Stimulated activated CD8-positive, alpha-beta memory T cell treated with anti-CD3 and anti-CD28 coated beads, Interleukin-4, amount 100 ng/mL, for 24 hours (primary cell): ENCODE results near the gene MRPL28.
"Not testable (repeated sequence)": the region's sequence is repeated elsewhere in the genome, so short reads cannot be mapped to it uniquely, and the experiment has no call there.

ENCODE experiments used
- DNase-seq: peaks from one replicate; pipeline ENCODE4 v3.0.0-alpha.2; 2020; ENCODE audit warnings: low read depth

MRPL28 gene

DNA sequence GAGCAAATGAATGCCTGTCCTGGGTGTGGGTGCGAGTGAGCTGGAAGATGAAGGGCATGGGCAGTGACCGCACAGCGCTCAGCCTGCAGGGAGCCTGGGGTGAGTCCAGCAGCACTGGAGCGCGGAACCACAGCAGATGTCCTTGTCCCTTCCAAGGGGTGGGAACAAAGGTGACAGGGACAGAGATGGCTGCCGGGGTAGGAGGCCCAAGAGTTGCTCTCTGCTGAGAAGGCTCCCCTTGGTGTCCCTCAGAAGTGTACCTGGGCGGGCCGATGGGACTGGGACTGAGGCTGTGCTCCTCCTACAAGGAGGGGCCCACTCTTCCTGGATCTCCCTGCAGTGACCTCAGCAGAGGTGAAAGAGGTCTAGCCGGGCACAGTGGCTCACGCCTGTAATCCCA lies 19.0 kb upstream of the MRPL28 start:
- no peak for DNase-seq

DNA sequence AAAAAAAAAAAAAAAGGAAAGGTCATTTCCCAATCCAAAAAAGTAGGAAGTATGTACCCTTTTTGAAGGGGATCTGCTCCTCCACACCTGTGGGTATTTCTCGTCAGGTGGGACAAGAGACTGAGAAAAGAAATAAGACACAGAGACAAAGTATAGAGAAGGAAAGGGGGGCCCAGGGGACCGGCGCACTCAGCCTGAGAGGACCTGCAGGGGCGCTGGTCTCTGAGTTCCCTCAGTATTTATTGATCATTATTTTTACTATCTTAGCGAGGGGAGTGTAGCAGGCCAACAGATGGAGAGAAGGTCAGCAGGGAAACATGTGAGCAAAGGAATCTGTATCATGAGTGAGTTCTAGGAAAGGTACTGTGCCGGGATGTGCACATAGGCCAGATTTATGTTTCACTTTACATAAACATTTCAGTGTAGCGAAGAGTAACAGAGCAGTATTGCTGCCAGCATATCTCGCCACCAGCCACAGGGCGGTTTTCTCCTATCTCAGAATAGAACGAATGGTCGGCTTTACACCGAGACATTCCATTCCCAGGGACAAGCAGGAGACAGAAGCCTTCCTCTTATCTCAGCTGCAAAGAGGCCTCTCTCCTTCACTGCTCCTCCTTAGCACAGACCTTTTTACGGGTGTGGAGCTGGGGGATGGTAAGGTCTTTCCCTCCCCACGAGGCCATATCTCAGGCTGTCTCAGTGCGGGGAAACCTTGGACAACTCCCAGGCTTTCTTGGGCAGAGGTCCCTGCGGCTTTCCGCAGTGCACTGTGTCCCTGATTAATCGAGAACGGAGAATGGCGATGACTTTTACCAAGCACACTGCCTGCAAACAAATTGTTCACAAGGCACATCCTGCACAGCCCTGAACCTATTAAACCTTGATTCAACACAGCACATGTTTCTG lies 17.7 kb upstream of the MRPL28 start:
- not testable (repeated sequence) for DNase-seq

DNA sequence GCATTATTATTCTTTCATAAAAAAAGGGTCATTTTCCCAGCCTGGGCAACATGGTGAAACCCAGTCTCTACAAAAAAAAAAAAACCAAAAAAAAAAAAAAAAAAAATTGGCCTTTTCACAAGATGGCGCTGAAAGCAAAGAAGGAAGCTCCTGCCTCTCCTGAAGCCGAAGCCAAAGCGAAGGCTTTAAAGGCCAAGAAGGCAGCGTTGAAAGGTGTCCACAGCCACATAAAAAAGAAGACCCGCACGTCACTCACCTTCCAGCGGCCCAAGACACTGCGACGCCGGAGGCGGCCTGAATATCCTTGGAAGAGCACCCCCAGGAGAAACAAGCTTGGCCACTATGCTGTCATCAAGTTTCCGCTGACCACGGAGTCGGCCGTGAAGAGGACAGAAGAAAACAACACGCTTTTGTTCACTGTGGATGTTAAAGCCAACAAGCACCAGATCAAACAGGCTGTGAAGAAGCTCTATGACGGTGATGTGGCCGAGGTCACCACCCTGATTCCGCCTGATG lies 16.4 kb upstream of the MRPL28 start:
- DNase-seq = no peak

DNA sequence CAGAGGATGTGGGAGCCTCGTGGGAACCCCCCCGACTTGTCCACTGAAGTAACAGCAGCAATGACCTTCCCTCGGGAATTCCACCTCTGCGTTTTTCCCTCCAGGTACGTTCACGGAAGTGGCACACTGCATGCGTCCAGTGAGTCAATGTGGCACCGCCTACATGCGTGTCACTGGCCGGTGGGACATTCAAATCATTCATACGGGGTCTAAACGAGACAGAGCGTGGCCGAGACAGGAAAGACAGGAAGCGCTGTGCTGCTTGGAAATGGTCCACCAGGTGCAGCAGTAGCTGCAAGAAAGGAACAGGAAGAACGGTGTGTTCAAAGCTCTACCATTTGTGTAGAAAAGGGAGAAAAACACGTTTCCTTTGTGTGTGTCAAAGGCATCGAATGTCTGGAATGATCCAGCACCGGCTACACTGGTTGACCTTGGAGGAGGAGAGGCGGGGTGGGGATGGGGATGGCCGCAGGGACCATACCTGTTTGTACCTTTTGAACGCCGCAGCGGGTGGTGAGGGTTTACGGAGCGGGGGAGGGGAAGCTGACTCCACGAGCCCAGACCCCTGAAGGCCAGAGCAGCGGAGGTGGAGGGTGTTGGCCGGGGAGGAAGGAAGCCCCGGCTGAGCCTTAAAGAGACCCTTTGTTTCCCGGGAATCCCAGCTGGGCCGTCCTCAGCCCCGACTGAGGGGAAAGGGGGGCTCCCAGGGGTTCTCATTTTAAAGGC lies 13.2 kb upstream of the MRPL28 start:
- DNase-seq = no peak

DNA sequence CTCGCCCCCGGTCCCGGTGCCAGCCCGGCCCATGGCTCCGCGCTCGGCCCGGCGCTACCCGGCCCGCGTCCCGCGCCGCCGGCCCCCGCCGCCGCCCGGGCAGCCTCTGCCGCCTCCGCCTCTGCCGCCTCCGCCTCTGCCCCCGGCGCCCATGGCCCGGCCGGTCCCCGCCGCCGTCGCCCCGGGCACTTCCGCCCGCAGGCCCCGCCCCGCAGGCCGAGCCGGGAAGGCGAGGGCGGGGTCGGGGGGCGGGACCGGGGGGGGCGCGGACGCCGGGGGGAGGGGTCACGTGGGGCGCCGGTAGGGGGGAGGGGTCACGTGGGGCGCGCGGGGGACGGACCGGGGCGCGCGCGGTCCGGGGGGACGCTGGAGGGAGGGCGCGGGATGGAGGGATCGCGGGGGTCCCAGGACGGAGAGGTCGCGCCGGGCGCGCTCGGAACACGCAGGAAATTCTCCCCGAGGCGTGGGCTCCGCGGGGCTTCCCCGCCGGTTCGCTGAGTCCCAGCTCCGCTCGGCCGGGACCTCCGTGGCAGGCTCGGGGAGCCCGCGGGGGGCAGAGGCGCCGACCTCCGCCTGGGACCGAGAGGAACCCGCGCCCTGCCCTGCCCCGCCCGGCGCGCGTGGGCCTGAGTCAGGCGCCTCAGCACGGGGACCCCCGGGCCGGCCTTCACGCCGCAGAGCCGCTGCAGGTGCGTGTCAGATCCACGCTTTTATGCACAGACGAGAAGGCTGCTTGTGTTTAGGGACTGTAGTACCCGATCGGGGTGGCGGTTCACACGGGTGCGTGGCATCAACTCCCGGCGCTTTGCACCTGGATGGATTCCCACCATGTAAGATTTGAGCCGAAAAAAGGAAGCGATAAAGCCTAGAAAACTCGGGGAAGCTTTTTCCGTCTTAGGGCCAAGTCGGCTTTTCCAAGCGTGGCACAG lies 11.7 kb upstream of the MRPL28 start, which contains the start of gene PGAP6:
TSS of gene PGAP6 (minus strand) at position 190 of the 929 bp plus-strand sequence. CDS start at position 33, 157 bp downstream.
- peak; percentile 49 for DNase-seq

DNA sequence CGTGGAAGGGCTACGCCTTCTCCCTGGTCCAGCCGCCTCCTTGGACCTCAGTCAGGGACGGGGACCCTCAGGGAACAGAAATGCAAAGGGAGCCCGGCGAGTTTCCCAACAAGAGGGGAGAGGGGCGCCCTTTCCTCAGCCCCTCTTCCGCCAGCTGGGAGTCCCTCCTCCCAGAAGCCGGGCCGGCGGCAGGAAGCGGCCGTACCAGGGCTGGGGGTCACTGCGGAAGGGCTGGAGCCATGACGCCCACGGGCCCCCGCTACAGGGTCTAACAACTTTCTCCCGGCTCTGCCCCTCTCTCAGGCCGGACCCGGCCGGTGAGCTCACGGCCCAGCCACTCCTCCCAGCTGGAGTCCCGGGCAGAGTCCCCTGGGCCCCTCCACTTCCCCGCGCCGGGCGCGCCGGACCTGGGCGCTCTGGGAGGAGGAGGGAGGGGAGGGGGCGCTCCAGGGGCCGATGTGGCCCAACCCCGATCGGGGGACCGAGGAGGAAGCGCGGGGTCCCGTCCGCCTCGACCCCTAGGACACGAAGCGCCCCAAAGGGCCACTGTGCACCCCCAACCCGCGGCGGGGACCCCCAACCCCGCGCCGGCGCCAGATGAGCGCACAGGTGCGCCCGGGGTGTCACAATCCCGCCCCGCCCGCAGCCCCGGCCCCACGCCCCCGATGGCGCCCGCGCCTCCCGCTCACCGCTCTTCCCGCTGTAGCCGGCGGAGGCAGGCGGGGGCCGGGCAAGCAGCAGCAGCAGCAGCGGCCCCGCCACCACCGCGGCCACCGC lies 10.9 kb upstream of the MRPL28 start:
- DNase-seq = no peak

DNA sequence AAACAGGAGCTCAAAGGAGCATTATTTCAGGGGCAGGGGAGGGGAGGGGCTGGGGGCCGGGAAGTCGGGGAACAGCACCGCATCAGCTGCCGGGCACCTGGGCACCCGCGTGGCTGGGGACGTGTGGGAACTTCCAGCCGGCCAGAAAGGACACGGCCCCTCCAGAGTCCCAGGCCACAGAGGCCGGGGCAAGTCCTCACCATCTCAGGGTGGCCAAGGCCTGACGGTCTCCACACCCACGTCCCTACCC lies 10.3 kb upstream of the MRPL28 start:
- DNase-seq = no peak

DNA sequence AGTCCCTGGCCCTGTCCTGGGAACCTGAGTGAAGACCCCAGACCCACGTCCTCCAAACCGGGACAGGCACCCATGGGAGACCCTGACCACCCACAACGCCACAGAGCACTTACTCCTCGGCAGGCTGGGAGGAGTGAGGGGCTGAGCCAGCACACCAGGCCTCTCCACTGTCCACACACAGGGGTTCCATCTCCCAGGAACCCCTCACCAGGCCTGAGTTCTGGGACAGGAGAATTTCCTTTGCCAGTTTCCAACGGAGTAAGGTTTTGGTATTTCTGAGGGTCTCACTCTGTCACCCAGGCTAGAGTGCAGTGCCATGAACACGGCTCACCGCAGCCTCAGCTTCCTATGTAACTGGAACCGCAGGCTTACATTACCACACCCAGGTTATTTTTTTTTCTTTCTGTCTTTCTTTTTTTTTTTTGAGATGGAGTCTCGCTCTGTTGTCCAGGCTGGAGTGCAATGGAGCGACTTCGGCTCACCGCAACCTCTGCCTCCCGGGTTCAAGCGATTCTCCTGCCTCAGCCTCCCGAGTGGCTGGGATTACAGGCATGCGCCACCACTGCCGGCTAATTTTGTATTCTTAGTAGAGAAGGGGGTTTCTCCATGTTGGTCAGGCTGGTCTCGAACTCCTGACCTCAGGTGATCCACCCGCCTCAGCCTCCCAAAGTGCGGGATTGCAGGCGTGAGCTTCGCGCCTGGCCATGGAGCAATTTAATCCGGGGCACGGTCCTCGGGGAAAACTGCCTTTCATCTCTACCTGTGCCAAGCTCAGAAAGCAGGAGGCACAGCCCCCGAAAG lies 9.8 kb upstream of the MRPL28 start:
- no peak for DNase-seq

DNA sequence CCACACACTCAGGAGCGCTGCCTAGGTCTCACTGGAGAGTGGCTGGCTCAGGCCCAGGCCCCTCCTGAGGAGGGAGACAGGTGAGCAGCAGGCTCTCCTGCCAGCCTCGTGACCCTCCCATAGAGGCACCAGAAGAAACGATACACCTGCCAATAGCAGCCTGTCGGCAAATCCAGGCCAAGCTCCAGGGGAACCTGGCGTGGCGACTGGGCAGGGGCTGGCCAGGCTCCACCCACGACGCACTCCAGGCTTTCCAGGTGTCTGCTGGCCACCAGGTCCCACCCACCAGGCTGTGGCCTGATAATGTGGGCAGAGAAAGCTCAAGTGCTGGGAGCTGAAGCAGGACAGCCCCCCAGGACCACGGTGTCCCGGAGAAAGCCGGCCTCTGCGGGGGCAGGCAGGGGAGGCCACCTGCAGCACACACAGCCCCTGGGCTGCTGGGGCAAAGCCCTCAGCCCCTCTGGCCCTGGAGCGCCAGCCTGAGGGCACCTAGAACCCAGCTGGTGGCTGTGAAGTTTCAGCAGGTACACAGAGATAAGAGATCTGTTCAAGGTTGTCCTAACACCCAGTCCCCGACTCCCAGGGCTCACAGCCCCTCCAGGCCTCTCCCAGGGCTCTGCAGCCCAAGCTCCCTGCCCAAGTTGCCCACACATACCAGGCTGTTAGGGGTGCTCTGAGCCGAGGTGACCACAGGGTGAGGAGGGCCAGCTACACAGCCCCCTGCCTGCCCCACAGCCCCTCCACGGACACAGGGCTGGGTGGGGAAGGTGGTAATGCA lies 9.0 kb upstream of the MRPL28 start:
- DNase-seq = no peak

DNA sequence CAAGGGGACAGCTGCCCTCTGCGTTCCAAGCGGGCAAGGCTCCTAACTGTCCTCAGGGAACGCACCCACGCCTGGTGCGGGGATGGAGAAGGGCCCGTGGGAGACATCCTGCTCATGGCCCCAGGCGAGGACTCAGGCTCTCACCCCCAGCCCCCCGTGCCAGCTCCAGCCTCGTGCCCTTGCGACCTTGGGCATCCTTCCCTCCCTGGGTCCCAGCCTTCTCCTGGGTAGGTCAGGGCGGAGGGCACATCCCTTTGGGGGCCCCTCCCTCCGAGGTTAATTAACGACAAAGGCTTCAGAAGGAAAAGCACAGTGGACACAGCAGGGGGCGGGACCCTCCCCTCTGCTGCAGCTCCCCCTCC lies 8.5 kb upstream of the MRPL28 start:
- no peak for DNase-seq

DNA sequence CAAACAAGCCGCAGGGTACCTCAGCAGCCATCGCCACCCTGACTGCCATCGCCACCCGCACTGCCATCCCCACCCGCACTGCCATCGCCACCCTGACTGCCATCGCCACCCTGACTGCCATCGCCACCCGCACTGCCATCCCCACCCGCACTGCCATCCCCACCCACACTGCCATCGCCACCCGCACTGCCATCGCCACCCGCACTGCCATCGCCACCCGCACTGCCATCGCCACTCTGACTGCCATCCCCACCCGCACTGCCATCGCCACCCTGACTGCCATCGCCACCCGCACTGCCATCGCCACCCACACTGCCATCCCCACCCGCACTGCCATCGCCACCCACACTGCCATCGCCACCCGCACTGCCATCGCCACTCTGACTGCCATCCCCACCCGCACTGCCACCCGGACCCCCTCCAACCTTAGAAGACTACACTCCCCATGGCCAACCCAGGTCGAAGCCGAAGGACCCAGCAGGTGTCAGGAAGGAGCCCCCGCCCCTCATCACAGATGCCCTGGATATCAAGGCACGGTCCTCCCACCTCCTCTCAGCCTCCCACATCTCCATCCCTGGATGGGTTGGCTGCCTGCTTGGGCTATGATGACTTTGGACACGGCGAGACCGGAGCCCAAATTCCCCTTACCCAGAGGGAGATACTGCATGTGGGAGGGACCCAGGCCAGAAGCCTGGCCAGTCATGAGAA lies 7.9 kb upstream of the MRPL28 start:
- not testable (repeated sequence) for DNase-seq

DNA sequence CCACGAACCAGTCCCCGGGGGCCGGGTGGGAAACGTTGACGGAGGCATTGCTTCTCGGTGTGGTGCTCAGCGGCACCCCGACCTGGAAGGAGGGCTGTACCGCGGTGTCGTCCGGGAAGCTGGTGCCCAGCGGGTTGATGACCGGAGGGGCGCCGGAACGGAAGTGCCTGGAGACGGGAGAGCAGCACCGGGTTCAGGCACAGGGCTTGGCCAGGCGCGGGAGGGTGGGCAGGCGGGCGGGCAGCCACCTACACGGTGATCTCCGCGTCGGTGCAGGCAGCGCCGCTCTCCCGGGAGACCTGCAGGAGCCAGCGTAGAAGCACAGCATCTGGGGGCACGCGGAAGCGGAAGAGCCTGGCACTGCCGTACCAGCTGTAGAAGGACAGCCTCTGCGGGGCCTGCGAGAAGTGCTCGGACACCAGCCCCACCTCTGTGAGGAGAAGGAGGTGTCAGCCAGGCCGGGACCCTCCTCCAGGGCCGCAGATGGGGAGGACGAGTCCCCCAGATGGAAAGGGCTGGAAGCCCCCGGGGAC lies 7.1 kb upstream of the MRPL28 start:
- DNase-seq = no peak

DNA sequence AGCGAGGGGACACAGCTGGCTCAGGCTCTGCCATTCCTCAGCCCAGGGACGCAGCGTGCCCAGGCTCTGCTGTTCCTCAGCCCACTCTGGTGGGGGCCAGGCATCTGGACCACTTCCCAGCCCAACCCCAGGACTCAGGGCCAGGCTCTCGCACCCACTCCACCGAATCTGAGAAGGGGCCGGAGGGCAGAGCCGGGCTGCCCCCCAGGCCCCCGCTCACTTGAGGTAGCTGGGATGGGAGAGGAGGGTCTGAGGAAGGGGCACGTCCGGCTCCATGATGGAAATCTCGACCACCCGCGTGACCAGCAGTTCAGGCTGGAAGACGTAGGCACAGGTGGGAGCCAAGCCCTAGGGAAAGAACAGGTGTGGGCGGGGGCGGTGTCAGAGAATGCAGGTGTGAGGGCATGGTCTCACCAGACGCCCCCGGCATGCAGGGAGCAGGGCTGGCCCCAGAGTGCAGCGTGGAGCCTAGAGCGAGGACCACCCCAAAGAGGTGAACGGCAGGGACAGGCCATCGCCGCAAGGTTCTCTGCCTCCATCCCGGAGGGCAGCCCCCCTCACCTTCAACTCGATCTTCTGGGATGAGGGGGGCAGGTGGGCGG lies 6.6 kb upstream of the MRPL28 start:
- DNase-seq = no peak

DNA sequence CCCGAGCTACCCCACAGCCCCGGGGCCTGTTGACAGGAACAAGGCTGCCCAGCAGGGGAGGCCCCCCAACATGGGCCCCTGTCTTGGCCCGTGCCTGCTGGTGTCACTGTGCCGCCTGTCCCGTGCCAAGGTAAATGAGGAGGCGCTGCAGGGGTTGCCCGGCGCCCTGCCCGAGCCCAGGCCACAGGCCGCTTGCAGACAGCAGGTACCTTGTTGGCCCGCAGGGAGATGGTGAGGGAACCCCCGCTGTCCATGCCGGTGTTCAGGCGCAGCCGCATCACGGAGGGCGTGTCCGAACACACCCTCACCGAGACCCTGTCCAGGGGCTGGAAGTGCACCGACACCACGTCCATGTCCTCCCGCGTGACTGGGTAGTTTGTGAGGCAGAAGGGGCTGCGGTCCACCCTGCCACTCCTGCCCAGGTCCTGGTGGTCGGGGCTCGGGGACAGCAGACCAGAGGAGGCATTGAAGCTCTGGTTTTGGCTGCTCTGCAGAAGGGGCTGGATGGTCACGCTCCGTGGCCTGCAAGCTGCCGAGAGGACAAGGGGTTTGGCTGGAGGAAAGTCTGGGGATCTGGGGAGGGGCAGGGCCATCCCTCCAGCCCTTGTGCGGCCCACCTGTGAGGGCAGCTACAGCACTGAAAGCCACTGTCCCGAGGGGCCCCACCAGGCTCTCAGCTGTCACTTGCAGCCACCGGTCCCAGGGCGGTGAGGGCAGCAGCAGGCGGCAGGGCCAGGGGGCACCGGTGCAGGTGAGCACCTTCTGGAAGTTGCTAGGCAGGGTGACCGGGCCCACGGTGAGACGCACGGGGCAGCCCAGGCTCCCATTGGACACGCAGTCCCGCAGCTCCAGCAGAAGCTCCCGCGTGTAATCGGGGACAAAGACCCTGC lies 5.8 kb upstream of the MRPL28 start:
- no peak for DNase-seq

DNA sequence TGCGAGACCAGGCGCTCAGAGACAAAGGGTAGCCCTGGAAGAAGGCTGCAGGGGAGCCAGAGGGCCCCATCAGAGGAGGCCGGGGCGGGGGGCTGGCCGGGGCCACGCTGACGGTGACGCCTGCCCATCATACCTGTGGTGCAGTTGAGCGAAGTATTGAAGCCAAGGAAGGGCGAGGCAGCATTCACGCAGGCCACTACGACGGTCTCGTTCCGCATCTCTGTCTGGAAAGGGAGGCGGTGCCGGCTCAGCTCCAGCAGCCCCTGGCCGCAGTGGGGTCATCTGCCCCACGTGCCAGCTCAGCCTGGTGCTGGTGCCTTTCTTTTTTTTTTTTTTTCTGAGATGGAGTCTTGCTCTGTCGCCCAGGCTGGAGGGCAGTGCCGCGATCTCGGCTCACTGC lies 4.9 kb upstream of the MRPL28 start:
- DNase-seq = no peak

DNA sequence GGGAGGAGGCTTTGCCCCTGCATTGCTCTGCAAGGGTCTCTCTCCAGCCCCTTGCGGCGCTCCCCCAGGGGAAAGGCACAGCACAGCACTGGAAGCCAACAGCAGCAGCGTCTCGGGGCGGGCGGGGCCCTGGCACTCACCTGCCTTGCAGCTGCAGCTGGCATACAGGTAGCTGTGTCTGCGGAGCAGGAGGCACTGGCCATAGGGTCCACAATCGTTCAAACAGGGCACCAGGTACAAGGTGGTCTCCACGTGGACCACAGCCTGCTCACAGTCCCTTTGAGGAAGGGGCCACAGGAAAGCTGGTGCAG lies 4.2 kb upstream of the MRPL28 start:
- DNase-seq = no peak

DNA sequence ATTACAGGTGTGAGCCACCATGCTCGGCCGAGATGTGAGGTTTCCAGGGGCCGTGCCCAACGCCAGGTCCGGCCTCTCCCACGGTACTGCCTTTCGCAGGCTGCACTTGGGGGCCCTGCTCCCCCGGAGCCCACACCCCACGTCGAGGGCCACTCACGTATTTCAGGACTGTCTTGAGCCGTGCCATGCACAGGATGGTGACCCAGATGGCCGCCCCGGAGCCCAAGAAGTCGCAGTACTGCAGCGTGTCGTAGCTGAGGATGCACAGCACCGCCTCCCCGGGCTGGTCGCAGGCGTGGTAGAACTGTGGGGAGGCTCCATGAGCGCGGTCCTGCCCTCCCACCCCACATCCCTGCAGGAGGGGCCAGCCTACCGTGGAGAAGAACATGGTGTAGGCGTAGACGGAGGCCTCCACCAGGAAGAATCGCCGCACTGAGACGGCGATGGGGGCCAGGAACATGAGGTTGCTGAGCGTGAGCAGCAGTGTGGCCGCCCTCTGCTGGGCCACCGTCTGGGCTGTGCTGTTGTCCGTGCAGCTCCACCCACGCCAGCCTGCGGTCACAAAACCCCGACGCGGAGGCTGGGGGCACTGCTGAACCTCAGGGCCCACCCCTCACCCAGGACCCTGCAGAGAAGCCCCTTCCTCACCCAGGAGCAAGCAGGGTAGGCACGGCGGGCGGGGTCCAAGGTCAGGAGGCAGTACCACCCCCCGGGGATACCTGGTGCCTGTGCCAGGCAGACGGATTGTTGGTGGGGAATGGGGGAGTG lies 3.7 kb upstream of the MRPL28 start:
- DNase-seq = no peak
